GM15510 (cell line): Measurements from ENCODE around the gene FECH.

ENCODE experiments used
- POLR2A ChIP-seq: IDR thresholded peaks from 3 replicates; pipeline ENCODE4 v1.6.1; 2011; ENCODE audit warnings: borderline replicate concordance; ENCODE audit not compliant: insufficient read length; ENCODE audit errors: extremely low read depth

The FECH gene, protein sequence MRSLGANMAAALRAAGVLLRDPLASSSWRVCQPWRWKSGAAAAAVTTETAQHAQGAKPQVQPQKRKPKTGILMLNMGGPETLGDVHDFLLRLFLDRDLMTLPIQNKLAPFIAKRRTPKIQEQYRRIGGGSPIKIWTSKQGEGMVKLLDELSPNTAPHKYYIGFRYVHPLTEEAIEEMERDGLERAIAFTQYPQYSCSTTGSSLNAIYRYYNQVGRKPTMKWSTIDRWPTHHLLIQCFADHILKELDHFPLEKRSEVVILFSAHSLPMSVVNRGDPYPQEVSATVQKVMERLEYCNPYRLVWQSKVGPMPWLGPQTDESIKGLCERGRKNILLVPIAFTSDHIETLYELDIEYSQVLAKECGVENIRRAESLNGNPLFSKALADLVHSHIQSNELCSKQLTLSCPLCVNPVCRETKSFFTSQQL

DNA sequence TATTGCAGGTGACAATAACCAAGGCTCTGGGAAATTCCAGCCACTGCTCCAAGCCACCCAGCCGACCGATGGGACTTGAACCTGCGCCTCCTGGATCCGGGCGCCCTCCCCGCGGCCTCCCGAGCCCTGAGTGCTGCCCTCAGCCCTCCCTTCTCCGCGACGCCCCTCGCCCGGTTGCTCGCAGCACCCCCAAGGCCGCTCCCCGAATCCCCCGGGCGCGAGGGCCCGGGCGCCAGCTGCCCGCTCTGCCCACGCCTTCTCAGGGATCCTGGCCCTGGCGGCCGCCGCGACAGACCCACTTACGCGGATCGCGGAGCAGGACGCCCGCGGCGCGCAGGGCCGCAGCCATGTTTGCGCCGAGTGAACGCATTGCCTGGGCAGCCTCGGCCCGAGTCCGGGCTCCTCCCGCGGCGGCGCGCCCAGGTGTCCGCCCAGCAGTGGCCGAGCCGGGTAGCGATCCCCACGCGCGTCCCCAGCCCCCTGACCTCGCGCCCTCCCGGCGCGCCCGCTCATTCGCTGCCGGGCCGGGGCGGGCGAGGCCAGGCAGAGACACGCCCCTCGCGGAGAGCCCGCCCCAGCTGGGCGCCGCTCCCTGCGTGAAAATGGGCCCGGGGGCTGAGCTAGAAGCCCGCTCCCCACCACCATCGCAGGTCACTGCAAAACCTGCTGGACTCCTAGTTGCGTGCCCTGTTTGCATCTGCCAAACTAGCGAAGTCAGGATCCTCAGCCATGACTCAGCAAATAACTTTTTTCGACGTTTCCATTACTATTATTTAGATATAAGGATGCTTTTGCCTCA, at the start of gene FECH:
TSS of gene FECH (minus strand) at position 452 of the 799 bp plus-strand sequence. CDS start at position 370, 82 bp downstream.
- peak; percentile 82 for TF ChIP-seq POLR2A

DNA sequence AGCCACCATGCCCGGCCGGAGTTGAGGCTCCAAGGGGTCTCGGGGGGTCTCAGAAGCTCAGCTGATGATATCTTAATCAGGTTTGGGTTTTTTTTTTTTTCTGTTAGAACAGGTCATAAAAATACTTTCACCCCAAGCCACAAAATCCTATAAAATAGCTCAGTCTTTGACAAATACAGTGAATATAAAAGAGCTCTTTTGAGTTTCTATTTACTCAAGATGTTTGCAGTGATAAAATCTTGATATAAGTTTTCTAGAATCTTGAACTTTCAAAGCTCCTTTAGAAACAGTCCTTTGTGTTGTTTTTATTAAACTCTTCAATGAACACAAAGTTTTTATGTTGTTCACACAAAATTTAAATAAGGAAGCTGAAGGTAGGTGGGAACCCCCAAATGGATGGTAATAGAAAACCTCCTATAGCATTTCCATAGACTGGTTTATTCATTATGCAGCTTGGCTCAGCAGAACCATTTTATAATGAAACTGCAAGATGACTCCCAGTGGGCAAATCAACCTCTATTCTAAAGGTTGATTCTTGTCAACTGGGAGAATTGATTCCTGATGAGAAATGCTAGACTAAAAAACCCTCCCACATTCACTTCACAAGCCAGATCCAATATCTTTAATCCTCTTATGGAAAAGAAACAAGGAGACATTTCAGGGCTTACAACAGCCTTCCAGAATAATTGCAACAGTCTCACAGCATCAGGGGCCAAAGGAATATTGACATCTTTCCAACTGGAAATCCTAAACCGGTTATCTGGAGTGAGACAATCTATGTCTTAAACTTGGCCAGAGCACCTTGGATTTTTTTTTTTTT, 48.7 kb upstream of the FECH start:
- TF ChIP-seq POLR2A = no peak

DNA sequence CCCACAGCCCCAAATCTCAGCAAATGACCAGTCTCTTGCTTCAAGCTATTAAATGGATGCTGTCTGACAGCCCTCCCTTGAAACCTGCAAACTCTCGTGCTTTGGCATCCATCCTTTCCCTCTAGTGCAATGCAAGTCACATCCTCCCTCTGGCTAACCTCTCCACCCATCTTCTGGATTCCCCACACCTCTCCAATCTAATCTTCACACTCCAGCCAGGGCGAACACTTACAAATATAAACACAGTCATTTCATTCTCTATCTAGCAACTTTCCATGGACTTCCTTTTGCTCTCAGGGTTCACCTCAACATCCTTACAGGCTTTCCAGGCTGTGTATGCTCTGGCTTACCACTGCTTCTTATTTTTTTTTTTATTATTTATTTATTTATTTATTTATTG, 45.2 kb upstream of the FECH start:
- TF ChIP-seq POLR2A = no peak

DNA sequence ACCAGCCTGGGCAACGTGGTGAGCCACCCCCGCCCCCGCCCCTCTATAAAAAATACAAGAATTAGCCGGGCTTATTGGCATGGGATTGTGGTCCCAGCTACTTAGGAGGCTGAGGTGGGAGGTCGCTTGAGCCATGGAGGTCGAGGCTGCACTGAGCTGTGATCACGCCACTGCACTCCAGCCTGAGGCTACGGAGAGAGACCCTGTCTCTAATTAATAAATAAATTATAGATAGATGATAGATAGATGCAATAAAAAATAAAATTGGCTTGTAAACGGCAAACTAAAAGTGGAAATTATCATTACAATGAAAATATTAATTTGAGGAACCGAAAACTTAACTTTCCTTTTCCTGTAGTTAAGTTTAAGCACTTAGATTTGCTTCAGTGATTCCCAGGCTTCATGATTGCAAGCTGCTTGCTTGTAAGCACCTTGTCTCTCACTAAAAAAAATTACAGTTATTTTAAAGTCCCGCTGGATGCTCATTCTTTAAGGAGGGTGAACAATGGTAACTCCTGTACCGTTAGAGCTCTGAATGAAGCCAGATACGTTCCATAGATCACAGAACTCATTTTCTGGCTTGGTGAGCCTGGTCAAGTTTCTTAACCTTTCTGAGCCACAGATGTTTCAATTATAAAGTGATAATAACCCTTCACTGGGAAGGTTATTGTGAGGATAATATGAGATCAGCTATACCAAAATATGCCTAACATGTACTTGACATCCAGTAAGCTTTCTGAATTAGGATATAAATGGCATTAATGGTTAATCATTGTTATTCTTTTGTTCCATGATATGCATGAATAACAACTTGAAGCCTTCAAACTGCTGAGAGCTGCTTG, 44.5 kb upstream of the FECH start:
- TF ChIP-seq POLR2A = no peak

DNA sequence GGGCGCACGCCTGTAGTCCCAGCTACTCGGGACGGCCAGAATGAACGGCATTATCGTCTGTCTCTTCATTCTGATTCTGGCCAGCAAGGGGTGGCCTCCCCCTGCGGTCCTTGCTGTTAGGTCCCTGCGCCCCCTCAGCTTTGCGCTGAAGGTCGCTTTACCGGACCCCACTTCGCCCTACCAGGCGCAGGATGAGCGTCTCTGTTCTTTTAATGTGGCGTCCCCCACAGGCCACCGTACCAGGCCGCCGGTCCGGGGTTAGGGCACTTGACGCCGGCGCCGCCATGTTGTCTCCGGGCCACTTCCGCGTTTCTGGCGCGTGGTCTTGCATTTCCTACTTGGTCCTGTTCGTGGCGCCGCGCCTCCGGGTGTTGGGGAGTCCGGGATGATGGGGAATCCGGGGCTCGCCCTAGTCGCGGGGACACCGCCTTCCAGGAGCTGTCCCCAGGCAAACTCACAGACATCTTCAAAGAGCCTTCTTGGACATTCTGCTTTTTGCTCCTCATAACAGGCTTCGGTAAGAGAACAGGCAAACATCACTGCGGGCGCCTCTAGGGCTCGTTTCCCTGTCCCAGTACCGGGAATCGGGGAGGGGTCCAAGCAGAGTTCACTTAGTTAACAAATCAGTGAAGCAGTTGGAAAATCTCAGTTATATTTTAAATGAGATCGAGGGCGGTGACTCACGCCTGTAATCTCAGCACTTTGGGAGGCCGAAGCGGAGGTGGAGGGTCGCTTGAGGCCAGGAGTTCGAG, 43.7 kb upstream of the FECH start:
- no peak for TF ChIP-seq POLR2A

DNA sequence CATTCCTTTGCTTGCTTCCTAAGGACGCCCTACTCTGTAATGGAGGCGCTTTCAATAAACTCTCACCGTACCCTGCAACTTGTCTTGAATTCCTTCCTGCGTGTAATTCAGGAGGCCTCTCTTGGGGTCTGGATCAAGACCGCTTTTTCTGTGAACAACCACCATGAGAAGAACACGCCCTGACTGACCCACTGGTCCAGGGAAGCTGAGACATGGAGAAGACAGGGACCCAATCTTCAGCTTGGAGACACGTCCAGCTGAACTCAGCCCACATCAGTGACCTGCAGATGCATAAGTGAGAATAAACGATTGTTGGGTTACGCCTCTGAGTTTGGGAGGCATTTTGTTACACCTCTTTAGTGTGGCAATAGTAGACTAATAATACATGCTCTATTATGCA, 42.9 kb upstream of the FECH start:
- TF ChIP-seq POLR2A = no peak

DNA sequence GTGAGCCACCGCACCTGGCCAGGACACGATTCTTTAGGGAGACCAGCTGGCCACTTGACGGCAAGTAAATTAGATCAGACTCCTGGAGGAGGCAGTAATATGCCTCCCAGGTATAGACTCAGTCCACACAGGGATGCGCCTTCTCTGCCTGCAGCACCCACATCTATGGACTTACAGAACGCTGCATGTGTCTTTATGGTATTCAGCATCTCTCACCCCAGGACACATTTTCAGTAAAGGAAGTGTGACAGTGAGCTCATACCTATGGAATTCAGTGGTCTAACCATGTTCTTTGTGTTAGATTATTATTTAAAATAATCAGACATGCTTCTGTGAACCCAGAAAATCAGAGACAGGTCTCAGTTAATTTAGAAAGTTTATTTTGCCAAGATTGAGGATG, 41.0 kb upstream of the FECH start:
- TF ChIP-seq POLR2A = no peak

DNA sequence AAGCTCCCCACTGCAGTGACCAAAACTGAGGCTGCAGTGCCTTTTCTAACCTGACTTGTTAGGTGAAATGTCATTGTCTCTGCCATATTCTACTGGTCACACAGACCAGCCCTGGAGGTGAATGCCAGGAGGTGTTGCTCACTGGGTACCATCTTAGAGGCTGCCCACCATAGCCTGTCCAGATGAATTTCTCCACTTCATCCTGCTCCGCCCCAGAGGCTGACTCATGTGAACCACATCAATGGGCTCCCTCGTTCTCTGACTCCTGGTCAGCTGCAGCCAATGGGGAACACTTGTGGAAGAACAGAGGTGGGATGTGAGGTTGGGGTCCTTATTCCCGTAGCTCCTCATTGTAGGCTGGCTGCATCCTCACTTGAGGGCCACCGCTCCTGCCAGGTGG, 38.5 kb upstream of the FECH start:
- no peak for TF ChIP-seq POLR2A

DNA sequence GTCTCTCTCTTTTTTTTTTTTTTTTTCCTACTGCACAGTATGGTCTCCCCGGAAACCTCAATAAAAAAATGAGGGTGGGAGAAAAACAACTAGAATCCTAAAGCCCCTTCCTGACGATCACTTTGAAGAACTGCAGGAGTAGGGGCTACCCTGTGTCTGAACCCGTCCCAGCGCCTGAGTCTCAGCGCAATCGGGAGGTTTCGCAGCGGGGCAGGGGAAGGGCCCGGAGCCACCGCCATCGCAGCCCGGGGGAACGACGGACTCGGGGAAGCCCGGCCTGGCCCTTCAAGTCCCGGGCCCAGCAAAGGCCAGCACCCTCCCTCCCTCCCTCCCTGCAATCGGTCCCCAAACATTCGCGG, 34.7 kb upstream of the FECH start:
- TF ChIP-seq POLR2A = no peak

DNA sequence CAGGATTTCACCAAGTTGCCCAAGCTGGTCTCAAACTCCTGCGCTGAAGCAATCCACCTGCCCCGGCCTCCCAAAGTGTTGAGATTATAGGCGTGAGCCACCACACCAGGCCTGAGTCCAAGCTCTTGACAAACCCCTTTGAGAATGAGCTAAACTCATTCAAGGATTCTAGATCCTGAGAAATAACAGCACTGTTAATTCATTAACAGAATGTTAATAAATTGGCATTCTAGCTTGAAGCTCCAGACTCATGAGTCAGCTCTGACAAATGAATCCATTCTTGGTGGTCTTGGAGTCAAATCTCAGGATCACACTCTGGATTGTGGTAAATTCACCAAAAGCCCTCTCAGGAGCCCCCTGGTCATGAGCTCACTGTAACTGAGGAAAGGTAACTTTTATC, 33.4 kb upstream of the FECH start:
- TF ChIP-seq POLR2A = no peak

DNA sequence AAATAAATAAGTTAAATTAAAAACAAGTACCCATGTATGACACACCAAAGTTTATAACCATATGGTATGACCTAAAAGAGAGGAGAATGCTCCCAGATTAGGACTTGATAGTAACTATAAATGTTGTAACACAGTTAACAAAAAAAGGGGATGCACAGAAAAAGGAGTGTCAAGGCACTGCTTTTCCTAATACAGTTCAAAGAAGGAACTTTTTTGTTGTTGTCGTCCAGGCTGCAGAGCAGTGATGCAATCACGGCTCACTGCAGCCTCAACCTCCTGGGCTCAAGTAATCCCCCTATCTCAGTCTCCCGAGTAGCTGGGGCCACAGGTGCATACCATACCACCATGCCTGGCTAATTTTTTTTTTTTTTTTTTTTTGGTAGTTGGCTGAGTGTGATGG, 32.4 kb upstream of the FECH start:
- TF ChIP-seq POLR2A = no peak

DNA sequence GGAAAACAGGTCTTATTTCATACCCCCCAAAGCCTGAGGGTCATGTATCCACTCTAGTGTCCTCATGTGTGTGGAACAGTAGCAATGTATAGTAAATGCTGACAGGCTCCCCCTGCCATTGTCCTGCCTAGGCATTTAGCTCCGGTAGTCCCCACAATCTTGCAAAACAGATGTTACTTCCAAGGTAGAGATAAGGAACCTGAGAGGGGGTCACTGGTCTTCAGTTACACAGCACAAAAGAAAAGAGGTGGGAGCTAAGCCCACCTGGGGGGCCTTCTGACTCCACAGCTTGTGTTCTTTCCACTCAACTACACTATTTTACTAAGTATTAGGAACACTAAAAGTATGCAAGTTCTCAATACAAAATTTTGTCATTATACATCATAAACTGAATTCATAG, 17.4 kb upstream of the FECH start:
- no peak for TF ChIP-seq POLR2A

DNA sequence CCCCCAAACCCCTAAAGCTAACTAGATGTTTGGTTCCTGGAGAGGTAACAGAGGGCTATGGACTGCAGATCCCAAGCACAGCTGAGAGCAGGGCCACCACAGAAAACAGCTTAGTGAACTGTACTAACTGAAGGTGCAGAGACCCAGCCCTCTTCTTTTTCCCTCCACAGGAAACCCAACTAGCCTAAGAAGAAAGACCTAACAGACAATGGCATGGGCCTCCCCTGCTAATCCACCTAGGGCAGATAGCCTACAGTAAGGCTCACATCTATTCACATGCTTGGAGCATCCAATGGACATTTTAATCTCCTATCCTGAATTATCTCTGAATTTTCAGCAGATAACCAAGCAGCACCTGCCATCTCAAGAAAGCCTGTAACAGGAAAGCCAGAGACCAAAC, 8.8 kb upstream of the FECH start:
- no peak for TF ChIP-seq POLR2A
